SK-N-MC (cell line): ENCODE measurements around the gene KCNH6.

ENCODE experiments used
- FOXP2 ChIP-seq: optimal IDR thresholded peaks from 2 replicates; pipeline ENCODE3; 2011; ENCODE audit warnings: mild to moderate bottlenecking, moderate library complexity; ENCODE audit not compliant: insufficient read depth; ENCODE audit errors: extremely low read length, control extremely low read depth
- POLR2AphosphoS5 ChIP-seq: IDR thresholded peaks from 2 replicates; pipeline ENCODE4 v1.6.1; 2012; ENCODE audit warnings: mild to moderate bottlenecking, low read depth, low read length, borderline replicate concordance

GRCh38 chr17:63505341-63505740, 17.8 kb upstream of the KCNH6 start:
- TF ChIP-seq FOXP2 (no peak), POLR2AphosphoS5 (no peak)
